Karpas-422 (cell line): ENCODE results near the gene ZNF692. TPM values are rescaled to one million over a fixed set of nuclear protein-coding genes. Genes with fewer than 3 reads are reported as not detected.
A peak's percentile ranks its signal among the peaks of the same experiment; 100 is the strongest.
"Not testable (repeated sequence)": the region's sequence is repeated elsewhere in the genome, so short reads cannot be mapped to it uniquely, and the experiment has no call there.

Experiments used
- DNase-seq: peaks from one replicate; pipeline ENCODE4 v3.0.0-alpha.2; 2015
- H2AFZ ChIP-seq: fragments of 200-600 bp; sonication (generic); 2 replicates; pipeline ENCODE4 v1.6.1; 2014; ENCODE audit warnings: antibody characterized with exemption, low read length, mixed read lengths
- H3K27ac ChIP-seq: fragments of 200-600 bp; sonication (generic); 2 replicates; pipeline ENCODE4 v1.5.1; 2014; ENCODE audit warnings: mild to moderate bottlenecking, low read length, moderate library complexity
- H3K27me3 ChIP-seq: fragments of 200-600 bp; sonication (generic); 2 replicates; pipeline ENCODE4 v1.6.1; 2014; ENCODE audit warnings: low read length, mixed read lengths
- H3K36me3 ChIP-seq: fragments of 200-600 bp; sonication (generic); 2 replicates; pipeline ENCODE4 v1.6.1; 2014; ENCODE audit warnings: low read length, mixed read lengths; ENCODE audit not compliant: insufficient read depth
- H3K4me1 ChIP-seq: fragments of 200-600 bp; sonication (generic); 2 replicates; pipeline ENCODE4 v1.6.1; 2014; ENCODE audit warnings: mild to moderate bottlenecking, low read length, mixed read lengths
- H3K4me2 ChIP-seq: fragments of 200-600 bp; sonication (generic); 2 replicates; pipeline ENCODE4 v1.6.1; 2014; ENCODE audit warnings: low read length, low read depth, mild to moderate bottlenecking; ENCODE audit not compliant: poor library complexity, severe bottlenecking
- H3K4me3 ChIP-seq: fragments of 200-600 bp; sonication (generic); 2 replicates; pipeline ENCODE4 v1.5.1; 2014; ENCODE audit warnings: mild to moderate bottlenecking, antibody characterized with exemption, low read length, mixed read lengths
- H3K79me2 ChIP-seq: fragments of 200-600 bp; sonication (generic); 2 replicates; pipeline ENCODE4 v1.6.1; 2014; ENCODE audit warnings: mild to moderate bottlenecking, low read length, mixed read lengths
- H3K9ac ChIP-seq: fragments of 200-600 bp; sonication (generic); 2 replicates; pipeline ENCODE4 v1.6.0; 2014; ENCODE audit warnings: low read length
- H3K9me2 ChIP-seq: fragments of 200-600 bp; sonication (generic), shearing (Covaris generic); replicated peaks from 2 replicates; pipeline ENCODE4 v1.6.0; 2014; ENCODE audit warnings: mild to moderate bottlenecking, low read length, moderate library complexity; ENCODE audit not compliant: insufficient read depth
- H3K9me3 ChIP-seq: fragments of 300-700, 200-600 bp; sonication (generic); 2 replicates; pipeline ENCODE4 v1.6.1; 2014; ENCODE audit warnings: low read length, mixed read lengths
- H4K20me1 ChIP-seq: fragments of 200-600 bp; sonication (generic); 2 replicates; pipeline ENCODE4 v1.6.1; 2014; ENCODE audit warnings: mild to moderate bottlenecking, antibody characterized with exemption, low read length, low read depth; ENCODE audit not compliant: insufficient read depth
- total RNA-seq: library from RNA; depleted of rRNA; stranded (reverse); fragments of >200 nt; shearing (Covaris generic); gene quantifications from 2 replicates; pipeline ENCODE4 v1.2.3, GENCODE V29; 2014; ENCODE audit warnings: low replicate concordance

ZNF692 gene
- total RNA-seq, 1 experiment from 2014 or later = 27.2 TPM

- H3K27me3 ChIP-seq = no peaks in the 10 kb centered on the region
- no peaks in the 10 kb centered on the region for H4K20me1 ChIP-seq
- H3K9me2 ChIP-seq = no peaks in the 10 kb centered on the region
- H3K27ac ChIP-seq = no peak overlapping the region
- H3K4me3 ChIP-seq = no peak overlapping the region
- no peaks in the 10 kb centered on the region for H3K79me2 ChIP-seq
- no peaks in the 10 kb centered on the region for H3K4me1 ChIP-seq
- no peaks in the 10 kb centered on the region for H3K9me3 ChIP-seq
- H3K9ac ChIP-seq = no peak overlapping the region
- no peak for DNase-seq
- no peaks in the 10 kb centered on the region for H3K36me3 ChIP-seq
- no peak overlapping the region for H3K4me2 ChIP-seq
- H2AFZ ChIP-seq = no peak overlapping the region
Observed at GRCh38 chr1:248897412-248898337, 38.8 kb upstream of the ZNF692 start.

DNA sequence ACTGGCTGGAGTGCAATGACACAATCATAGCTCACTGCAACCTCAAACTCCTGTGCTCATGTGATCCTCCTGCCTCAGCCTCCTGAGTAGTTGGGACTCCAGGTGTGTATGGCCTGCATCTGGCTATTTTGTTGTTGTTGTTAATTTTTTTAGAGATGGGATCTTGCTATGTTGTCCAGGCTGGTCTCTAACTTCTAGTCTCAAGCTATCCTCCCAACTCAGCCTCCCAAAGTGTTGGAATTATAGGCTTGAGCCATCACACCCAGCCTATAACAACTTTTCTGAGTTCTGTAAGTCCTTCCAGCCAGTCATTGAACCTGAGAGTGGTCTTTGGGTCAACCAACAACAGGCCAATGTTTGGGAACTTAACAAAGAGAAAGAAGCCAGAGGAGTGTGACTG is 36.0 kb upstream of the ZNF692 start:
- Histone ChIP-seq H3K27me3 (no peaks in the 10 kb centered on the region), H3K9ac (no peak overlapping the region), H4K20me1 (no peaks in the 10 kb centered on the region), H3K36me3 (no peaks in the 10 kb centered on the region), H3K27ac (no peak overlapping the region), H3K4me1 (no peaks in the 10 kb centered on the region), H3K9me3 (no peaks in the 10 kb centered on the region), H2AFZ (no peak overlapping the region), H3K9me2 (no peaks in the 10 kb centered on the region), H3K79me2 (no peaks in the 10 kb centered on the region), H3K4me2 (no peak overlapping the region), H3K4me3 (no peak overlapping the region)
- DNase-seq = no peak

DNA sequence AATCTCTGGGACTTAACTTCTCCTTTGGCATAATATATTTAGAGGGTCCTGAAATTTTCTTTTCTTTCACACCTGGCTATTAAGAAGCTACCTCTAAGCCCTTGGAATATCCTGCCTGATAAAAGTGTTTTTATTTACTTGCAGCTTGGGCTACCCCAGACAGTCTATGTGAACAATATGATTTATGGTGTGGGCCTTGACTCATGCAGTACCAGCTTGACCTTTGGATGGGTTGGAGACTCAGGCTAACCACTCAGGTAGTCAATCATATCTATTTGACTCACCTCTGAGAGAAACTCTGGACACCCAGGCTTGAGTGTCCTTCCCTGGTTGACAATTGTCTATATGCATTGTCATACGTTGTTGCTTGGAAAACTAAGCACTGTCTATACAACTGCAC is 33.7 kb upstream of the ZNF692 start:
- no peaks in the 10 kb centered on the region for H4K20me1 ChIP-seq
- H3K9ac ChIP-seq = no peak overlapping the region
- H3K9me2 ChIP-seq = no peaks in the 10 kb centered on the region
- H3K79me2 ChIP-seq = no peaks in the 10 kb centered on the region
- no peaks in the 10 kb centered on the region for H3K9me3 ChIP-seq
- H3K4me2 ChIP-seq = no peak overlapping the region
- no peak overlapping the region for H2AFZ ChIP-seq
- no peaks in the 10 kb centered on the region for H3K36me3 ChIP-seq
- no peak overlapping the region for H3K27ac ChIP-seq
- DNase-seq = no peak
- no peaks in the 10 kb centered on the region for H3K27me3 ChIP-seq
- no peaks in the 10 kb centered on the region for H3K4me1 ChIP-seq
- H3K4me3 ChIP-seq = no peak overlapping the region

DNA sequence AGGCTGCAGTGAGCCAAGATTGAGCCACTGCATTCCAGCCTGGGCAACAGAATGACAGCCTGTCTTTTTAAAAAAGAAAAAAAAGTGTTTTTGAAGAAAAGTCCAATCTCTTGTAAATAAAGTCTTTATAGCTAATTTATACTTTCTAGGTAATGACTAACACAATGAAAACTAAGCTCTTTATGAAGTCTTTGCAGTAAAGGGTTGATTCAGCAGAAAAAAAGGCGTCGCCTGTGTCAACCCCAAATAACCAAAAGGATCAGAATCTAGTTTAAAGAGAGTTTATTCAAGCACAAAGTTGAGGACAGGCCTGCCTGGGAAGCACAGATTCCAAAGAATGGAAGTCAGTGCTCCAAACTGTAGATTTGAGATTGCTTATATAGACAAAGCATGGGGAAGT is 32.9 kb upstream of the ZNF692 start:
- H3K4me3 ChIP-seq = no peak overlapping the region
- H3K36me3 ChIP-seq = no peaks in the 10 kb centered on the region
- H3K79me2 ChIP-seq = no peaks in the 10 kb centered on the region
- no peaks in the 10 kb centered on the region for H3K9me2 ChIP-seq
- H3K27ac ChIP-seq = no peak overlapping the region
- H3K27me3 ChIP-seq = no peaks in the 10 kb centered on the region
- H2AFZ ChIP-seq = no peak overlapping the region
- no peaks in the 10 kb centered on the region for H3K9me3 ChIP-seq
- no peaks in the 10 kb centered on the region for H4K20me1 ChIP-seq
- no peak overlapping the region for H3K4me2 ChIP-seq
- H3K9ac ChIP-seq = no peak overlapping the region
- DNase-seq = no peak
- H3K4me1 ChIP-seq = no peaks in the 10 kb centered on the region

- Histone ChIP-seq H3K9me2 (no peaks in the 10 kb centered on the region), H4K20me1 (no peaks in the 10 kb centered on the region), H3K4me3 (no peak overlapping the region), H3K27me3 (no peaks in the 10 kb centered on the region), H3K79me2 (no peaks in the 10 kb centered on the region), H3K36me3 (no peaks in the 10 kb centered on the region), H3K9ac (no peak overlapping the region), H3K9me3 (no peaks in the 10 kb centered on the region), H3K4me2 (no peak overlapping the region), H3K4me1 (peaks cover 8% of the 10 kb centered on the region), H3K27ac (no peak overlapping the region), H2AFZ (no peak overlapping the region)
- no peak for DNase-seq
Observed at GRCh38 chr1:248890549-248891498, 31.9 kb upstream of the ZNF692 start.

DNA sequence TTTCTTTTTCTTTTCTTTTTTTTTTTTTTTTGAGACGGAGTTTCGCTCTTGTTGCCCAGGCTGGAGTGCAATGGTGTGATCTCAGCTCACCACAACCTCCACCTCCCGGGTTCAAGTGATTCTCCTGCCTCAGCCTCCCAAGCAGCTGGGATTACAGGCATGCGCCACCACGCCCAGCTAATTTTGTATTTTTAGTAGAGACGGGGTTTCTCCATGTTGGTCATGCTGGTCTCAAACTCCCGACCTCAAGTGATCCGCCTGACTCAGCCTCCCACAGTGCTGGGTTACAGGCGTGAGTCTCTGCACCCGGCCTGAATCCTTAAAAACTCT is 31.0 kb upstream of the ZNF692 start:
- H3K4me2 ChIP-seq, DNase-seq, H2AFZ ChIP-seq, H3K4me3 ChIP-seq, H3K9ac ChIP-seq, H4K20me1 ChIP-seq, H3K27me3 ChIP-seq, H3K9me3 ChIP-seq, H3K36me3 ChIP-seq, H3K79me2 ChIP-seq, H3K9me2 ChIP-seq, H3K27ac ChIP-seq: not testable (repeated sequence)
- H3K4me1 ChIP-seq = peaks cover 18% of the 10 kb centered on the region

GRCh38 chr1:248886237-248886895 is 27.5 kb upstream of the ZNF692 start:
- H3K4me1 ChIP-seq = peaks cover 23% of the 10 kb centered on the region
- H3K9ac ChIP-seq = no peak overlapping the region
- H4K20me1 ChIP-seq = no peaks in the 10 kb centered on the region
- no peaks in the 10 kb centered on the region for H3K36me3 ChIP-seq
- H3K4me2 ChIP-seq = peak overlapping the region; percentile 12
- no peak overlapping the region for H2AFZ ChIP-seq
- no peaks in the 10 kb centered on the region for H3K9me2 ChIP-seq
- DNase-seq = no peak
- H3K4me3 ChIP-seq = no peak overlapping the region
- no peaks in the 10 kb centered on the region for H3K27me3 ChIP-seq
- no peaks in the 10 kb centered on the region for H3K9me3 ChIP-seq
- no peak overlapping the region for H3K27ac ChIP-seq
- H3K79me2 ChIP-seq = no peaks in the 10 kb centered on the region

GRCh38 chr1:248885646-248886045 is 26.8 kb upstream of the ZNF692 start:
- H3K79me2 ChIP-seq = no peaks in the 10 kb centered on the region
- no peaks in the 10 kb centered on the region for H3K36me3 ChIP-seq
- no peak overlapping the region for H3K4me3 ChIP-seq
- peak overlapping the region; percentile 12 for H3K4me2 ChIP-seq
- H3K4me1 ChIP-seq = peaks cover 23% of the 10 kb centered on the region
- H3K9ac ChIP-seq = no peak overlapping the region
- H3K27ac ChIP-seq = no peak overlapping the region
- no peak for DNase-seq
- H3K9me3 ChIP-seq = no peaks in the 10 kb centered on the region
- no peaks in the 10 kb centered on the region for H3K27me3 ChIP-seq
- no peaks in the 10 kb centered on the region for H4K20me1 ChIP-seq
- no peaks in the 10 kb centered on the region for H3K9me2 ChIP-seq
- H2AFZ ChIP-seq = no peak overlapping the region
